Limb (tissue), 2 donors: Measurements from ENCODE around the gene GALNTL6.

Source experiments
- DNase-seq, 2 donors: peaks; one replicate each; pipeline ENCODE4 v3.0.0-alpha.2; 2016; ENCODE audit errors: extremely low spot score in 2 of 2

The GALNTL6 gene

DNA sequence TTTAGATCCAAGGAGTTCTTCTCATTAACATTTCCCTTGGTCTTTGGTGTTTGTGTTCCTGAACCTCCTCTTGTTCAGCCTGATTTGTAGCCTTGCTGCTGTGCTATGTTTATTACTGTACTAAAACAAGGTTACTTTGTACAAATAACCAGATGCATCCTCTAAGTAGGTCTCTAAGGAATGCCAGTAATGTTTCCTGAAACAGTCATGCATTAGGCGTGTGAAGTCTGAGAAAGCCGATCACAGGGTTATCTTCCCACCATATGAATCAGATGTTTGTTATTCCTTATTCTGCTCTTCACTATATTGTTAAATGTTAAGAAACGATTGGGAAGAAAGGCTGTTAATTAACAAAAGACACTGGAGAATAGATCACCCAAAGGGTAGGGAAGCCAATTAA, 66.9 kb downstream of the GALNTL6 start:
- no peak for DNase-seq

DNA sequence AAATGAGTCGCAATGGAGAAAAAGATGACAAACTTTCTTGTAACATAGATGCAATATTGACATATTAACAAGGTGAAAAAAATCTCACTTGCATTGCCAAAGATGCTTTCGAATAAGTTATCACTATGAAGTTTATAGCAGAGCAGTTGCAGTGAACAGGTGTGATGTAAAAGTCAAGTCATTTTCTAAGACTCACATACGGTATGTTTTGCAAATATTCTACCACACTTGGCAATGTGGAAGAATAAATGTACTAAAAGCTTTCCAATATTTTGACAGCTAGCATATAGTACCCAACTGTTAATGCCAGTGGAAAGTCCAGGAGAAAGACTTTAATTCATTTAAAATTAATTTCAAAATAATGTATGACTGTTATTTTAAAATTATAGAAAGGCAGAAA, 76.5 kb downstream of the GALNTL6 start:
- no peak for DNase-seq

DNA sequence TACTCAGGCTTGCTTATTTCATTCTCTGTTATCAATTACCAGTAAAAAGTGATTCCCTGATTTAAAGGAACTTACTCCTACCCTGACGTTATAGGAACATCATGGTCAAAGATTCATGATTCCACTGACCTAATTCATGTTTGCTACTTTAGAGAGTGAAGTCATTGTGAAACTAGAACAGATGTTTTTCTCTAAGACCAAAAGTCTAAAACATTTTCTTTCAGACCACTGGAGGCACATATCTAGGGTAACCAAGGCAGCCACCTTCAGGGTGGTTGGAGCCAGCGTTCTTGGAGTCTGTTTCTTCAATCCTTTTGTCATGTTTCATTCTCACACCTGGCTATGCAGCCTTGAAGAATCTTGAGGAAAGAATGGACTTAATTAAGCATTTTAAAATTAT, 77.8 kb downstream of the GALNTL6 start:
- DNase-seq = no peak

DNA sequence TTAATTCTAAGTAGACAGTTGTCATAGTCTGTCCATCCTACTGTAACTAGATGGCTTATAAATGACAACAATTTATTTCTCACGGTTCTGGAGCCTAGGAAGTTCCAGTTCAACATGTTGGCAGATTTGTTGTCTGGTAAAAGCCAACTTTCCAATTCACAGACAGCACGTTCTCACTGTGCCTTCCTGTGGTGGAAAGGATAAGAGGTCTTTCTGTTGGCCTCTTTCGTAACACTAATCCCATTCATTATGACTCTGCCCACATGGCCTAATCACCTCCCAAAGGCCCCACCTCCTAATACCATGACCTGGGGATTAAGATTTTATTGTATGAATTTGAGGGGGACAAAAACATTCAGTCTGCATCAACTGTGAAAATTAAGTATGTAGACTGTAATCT, 83.2 kb downstream of the GALNTL6 start:
- no peak for DNase-seq

DNA sequence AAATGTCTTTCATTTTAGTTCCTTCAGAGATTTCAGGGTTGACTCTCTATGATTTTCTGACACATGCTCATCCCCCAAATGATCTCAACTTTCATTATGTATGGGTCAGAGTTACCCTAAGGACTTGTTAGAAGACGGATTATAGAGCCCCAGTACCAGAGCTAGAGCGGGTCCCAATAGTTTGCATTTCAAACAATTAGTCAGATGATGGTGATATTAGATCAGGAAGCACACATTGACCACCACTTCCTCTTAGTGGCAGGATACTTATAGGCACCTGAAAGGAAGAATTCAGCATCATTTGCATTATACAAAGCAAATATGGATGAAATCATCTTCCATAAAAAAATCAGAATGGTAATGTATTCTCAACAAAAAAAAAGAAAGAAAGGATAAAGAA, 106.1 kb downstream of the GALNTL6 start:
- DNase-seq = no peak

DNA sequence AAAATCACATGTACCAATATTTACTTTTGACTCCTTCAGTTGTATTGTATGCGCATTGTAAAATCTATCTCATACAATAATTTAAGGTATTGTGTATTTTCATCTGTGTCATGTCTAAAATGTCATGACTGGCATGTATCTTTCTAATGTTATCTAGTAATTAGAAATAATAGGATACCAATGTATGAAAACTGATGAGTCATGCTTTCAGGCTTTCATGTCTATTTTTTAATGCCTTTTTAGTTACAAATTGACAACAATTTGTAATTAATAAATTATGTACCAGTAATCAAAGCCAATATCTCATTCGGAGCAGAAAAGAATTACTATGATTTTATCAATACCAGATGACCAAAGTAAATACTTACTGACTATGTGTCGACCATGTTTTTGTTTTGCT, 107.7 kb downstream of the GALNTL6 start:
- no peak for DNase-seq

DNA sequence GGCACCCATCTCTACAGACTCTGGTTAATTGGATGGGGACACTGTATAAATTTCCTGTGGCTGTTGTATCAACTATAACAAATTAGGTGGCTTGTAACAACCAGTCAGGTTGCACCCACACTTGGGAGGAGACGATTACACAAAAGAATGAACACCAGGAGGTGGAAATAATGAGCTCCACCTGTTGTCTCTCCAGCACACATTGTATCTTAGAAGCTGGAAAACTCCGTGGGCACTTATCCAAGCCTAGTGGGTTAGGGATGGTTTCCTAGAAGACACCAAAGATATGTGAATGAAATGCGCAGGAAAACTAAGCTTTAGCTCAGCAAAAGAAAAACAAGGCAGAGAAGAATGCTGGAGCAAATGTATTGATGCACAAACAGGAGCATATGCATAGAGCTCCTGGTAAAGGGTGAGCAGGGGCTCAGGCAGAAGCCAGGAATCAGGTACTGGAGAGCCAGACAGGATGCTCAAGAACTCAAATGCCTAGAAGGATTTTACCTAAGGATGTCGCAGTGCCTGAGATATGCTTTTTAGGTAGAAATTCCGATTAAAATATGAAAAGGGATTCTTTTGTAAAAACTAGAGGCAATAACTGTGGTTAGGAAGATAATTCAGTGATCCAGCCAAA, 111.7 kb downstream of the GALNTL6 start:
- DNase-seq = no peak

DNA sequence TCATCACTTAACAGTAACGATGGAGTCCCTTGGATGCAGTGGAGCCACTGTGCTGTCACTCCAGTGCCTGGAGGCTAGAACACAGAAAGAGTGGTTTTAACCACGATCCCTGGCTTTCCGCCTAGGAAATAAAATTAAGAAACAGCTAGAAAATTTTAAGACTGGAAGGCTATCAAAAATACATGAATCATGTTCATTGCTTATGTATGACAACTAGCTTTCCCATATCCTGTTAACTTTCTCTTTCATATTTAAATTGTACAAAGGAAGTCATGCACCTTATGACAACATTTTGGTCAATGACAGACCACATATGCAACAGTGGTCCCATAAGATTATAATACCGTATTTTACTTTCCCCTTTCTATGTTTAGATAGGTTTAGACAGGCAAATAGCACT, 115.1 kb downstream of the GALNTL6 start:
- no peak for DNase-seq

DNA sequence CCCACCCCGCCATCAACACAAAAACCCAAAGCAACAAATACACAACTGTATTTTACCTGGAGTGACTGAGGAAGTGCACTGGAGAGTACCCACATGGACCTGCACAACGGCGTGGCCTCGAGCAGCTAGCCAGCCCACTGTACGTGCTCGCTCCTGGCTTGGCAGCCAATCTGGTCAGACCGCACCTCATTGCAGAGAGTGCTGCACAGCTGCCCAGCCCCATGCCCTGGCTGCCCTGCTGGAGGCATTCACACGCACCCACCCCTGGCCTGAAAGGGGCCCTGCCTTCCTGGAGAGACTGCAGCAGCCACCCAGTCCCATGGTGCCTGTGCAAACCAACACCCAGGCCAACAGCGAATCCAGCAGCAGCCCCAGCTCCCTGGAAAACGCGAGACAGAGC, 116.3 kb downstream of the GALNTL6 start:
- DNase-seq = no peak

DNA sequence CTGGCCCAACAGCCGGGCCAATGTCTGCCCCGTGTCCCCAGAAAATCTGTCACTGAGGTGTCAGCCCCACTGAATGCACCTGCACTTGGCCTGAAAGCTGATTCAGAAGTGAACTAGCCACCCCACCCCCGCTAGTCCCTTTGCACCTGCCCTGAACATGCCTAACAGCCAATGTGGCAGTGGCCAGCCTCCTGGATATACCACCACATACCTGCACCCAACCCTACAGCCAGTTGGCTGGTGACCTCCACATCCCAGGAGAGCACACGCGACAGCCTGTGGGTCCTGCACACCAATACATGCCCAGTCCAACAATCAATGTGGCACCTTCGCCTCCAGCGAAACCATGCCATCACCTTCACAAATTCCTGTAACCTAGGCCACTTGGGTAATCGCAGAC, 116.7 kb downstream of the GALNTL6 start:
- no peak for DNase-seq

DNA sequence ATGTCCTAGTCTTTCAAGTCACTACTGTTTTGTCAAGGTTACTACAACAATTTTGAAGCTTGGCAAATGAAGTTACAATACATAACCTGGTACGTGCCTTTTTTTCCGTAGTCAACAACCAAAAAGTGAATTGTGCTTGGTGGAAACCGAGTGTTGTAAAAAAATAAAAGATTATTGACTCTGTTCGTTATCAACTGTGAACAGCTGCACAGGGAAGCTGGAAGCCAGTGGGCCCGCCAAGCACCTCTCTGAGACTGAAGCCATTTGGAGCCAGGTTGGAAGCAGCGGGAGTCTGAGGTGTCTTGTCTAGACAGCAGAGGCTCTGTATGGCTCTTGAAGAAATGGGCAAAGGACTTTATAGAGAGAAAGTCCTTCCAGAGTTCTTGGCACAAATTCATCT, 119.0 kb downstream of the GALNTL6 start:
- no peak for DNase-seq

DNA sequence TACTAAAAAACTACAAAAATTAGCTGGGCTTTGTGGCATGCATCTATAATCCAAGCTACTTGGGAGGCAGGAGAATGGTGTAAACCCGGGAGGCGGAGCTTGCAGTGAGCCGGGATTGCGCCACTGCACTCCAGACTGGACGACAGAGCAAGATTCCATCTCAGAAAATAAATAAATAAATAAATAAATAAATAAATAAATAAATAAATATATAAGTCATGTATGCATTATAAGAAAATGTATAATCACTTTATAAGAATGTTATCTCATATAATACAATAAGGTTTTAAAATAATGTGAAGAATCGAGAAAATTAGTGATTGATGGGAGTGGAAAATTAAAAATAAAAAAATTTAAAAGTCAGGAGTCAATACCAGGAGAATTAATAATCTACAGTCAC, 127.5 kb downstream of the GALNTL6 start:
- no peak for DNase-seq

DNA sequence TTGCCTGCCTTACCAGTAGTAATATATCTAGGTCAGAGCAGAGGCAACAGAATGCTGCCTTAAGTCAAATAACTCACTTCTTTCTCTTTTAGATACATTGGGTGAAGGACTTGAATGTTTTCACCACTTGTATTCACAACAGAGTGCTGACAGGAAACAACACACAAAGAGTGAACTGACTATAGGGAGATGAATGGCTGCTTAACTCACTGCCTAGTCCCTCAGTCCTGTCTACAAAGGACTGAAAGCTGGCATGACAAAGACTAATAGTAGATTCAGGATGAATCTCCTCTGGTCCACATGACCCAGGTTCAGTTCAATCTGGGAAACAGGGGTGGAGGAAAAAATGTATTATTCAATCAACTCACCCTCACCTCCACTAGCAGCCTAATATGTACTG, 134.2 kb downstream of the GALNTL6 start:
- DNase-seq = no peak

DNA sequence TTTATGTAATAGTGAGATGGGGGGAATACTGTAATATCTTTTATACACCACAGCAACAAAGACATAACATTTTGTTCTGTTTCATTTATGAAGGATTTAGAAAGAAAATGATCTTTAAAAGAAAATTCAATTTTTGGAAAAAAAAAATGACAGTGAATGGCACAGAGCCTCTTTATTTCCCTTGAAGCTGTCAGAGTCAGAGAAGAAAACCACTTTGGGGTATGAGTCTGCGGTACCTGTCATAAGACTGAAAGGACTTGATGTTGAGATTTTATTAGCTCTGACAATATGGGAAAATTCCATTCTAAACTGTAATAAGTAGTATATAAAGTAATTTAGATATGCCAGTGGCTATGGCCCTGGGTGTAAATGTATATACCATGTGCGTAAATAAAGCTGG, 134.8 kb downstream of the GALNTL6 start:
- no peak for DNase-seq

DNA sequence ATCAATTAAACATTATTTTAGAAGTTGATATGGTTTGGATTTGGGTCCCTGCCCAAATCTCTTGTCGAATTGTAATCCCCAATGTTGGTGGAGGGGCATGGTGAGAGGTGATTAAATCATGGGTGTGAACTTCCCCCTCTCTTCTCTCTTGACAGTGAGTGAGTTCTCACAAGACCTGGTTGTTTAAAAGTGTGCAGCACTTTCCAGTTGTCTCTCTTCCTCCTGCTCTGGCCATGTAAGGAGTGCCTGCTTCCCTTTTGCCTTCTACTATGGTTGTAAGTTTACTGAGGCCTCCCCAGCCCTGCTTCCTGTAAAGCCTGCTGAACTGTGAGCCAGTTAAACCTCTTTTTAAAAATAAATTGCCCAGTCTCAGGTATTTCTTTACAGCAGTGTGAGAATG, 141.4 kb downstream of the GALNTL6 start:
- no peak for DNase-seq

DNA sequence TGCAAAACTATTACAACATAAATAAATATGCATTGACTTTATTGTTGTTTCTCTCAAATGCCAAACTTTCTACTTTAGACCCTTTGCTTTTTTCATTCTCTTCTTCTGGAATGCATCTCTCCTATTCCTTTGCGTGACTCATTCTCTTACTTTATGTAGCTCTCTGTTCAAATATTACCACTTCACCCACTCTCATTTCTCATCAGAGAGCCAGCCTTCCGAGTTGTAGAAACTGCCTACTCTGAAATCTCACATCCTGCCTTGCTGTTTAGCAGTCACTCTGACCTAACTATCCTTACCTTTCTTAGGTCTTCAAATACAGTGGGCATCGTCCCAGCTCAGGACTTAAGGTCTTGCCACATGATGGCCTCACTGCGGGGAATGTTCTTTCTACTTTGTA, 143.5 kb downstream of the GALNTL6 start:
- no peak for DNase-seq

DNA sequence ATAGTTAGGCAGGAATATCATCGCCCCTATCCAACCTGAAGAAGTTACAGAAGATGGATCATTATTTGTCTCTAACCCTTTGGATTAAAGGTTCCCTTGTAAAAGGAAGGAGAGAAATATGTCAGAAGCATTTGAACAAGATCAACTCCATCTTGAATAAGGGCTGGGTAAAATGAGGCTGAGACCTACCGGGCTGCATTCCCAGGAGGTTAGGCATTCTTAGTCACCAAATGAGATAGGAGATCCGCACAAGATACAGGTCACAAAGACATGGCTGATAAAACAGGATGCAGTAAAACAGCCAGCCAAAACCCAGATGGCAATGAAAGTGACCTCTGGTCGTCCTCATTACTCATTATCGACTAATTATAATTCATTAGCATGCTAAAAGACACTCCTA, 148.9 kb downstream of the GALNTL6 start:
- no peak for DNase-seq

DNA sequence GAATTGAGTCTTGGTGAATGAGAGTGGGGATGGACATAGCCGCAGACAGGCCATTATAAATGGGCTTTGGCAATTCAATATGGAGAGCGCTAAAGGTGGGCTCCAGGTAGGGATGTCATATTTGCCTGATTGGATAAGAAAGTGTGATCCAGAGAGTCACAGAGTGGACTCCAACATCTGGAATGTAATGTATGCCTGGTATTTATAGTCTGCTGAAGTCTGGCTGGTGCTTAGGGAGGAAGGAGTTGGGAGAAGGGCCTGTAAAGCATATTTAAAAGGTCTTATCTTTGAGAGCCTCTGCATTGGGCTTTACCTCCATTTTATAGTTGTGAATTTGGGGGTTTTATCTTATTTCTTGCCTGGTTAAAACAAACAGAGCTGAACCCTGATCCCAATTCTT, 153.2 kb downstream of the GALNTL6 start:
- DNase-seq = no peak

DNA sequence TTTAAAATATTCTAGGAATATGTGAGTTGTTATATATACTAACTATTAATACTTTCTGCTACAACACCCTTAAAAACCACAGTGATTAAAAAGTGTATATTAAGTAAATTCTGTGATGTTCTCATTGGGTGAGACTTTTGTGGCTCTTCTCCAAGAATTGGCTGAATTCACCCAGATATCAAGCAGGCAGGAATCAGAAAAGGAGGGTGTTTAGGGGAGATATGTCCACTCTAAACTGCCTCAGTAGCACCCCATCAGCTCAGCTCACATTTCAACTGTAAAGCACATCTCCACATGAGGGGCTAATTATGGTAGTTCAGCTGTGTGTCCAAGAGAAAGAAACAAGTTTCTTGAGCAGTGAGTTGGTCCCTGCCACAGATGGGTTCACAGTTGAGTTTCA, 165.0 kb downstream of the GALNTL6 start:
- DNase-seq = no peak

DNA sequence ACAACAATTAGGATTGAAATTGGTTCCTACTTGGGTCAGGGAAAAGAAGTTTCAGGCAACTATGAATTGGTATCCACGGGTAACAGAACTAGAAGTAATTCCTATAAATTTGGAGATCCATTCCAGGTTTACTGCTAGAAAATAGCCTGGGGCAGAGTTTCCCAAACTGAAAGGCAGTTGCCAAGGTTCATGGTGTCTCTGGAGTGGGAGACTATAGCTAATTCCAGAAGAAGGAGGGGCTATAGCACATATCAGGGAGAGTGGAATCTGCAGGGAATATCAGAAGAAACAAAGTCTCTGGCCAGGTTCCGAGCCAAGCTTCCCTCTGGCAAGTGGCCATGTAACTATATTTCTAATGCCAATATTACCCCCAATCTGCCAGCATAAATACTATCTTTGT, 166.3 kb downstream of the GALNTL6 start:
- no peak for DNase-seq

DNA sequence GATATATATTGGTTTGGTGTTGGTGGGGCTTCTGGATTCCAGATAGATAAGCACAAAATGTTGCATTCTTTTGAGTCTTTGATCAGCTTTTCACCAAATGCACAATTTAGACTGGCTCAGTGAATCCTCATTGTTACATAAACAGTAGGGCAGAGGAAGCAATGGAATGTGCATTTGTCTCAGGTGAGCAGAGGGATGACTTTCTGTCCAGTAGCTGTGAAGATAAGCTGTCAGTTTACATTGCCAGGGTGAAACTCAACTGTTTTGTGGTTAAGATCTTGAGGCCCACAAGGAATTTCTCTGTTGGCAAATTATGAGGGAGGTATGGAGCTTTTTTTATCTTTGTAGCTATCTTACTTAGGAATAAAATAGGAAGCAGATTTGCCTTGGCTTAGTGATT, 168.0 kb downstream of the GALNTL6 start:
- no peak for DNase-seq

DNA sequence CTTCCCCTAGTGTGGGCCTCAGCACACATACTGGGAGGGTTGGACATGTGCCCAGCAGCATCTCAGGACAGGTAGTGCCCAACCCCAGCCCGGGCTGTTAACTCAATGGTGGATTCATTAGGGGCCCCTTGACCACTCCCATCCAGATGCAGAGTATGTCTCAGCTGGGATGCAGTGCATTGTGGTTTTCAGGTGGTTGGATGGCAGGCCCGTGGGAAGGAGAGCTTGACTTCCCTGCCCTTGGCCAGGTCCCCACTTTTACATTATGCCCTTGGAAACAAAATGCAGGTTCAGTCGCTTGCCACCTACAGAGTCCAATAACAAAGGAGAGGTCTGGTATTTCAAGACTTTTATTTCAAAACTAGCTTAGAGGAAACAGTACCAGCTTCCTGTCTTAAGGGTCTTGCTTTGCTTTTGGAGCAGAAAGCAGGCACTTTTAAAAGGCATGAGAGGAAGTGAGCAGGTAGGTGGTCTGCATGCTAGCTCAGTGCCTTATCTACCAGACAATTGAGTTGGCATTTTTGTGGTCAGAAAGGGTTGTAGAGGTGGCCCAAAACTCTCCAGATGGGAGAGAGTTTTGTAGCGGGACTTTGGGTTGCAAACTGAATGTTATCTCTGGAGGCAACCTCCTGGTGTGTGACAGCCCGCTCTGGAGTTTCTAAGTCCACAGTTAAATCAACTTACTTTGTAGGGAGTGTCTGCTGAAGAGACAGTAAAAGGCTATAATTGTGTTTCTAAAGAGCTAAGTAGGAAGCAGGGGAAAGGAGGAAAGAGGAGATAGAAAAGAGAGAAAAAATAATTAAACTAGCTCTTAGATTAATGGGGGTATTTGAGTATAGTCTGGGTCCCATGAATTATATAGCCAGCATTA, 171.0 kb downstream of the GALNTL6 start:
- DNase-seq = no peak

DNA sequence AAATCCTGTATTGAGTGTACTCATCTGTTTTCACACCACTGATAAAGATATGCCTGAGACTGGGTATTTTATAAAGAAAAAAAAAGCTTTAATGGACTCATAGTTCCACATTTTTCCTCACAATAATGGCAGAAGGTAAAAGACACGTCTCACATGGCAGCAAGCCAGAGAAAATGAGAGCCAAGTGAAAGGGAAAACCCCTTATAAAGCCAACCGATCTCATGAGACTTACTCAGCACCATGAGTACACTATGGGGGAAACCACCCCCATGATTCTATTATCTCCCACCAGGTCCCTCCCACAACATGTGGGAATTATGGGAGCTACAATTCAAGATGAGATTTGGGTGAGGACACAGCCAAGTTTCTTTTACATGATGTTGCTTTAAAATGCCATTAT, 171.9 kb downstream of the GALNTL6 start:
- DNase-seq = no peak
